ENCODE measurements around the gene IFIT3. TPM values are rescaled to one million over a fixed set of nuclear protein-coding genes. Genes with fewer than 3 reads are reported as not detected.
A peak's percentile ranks its signal among the peaks of the same experiment; 100 is the strongest.

Gene IFIT3
- total RNA-seq, 2 experiments from 2014 or later: 54.2 to 151 TPM

GRCh38 chr10:89362929-89363328 is 35.1 kb downstream of the IFIT3 start:
- Mint-ChIP-seq H3K27ac (no peak overlapping the region), H3K36me3 (peaks cover 1% of the 10 kb centered on the region), H3K27me3 (peaks cover 31% of the 10 kb centered on the region), H3K9me3 (ENCODE audit: low read depth) (no peaks in the 10 kb centered on the region), H3K4me3 (no peak overlapping the region), H3K4me1 (peaks cover 16% of the 10 kb centered on the region)
- ATAC-seq (no peak), DNase-seq (no peak)
- CTCF ChIA-PET: no interaction called here

DNA sequence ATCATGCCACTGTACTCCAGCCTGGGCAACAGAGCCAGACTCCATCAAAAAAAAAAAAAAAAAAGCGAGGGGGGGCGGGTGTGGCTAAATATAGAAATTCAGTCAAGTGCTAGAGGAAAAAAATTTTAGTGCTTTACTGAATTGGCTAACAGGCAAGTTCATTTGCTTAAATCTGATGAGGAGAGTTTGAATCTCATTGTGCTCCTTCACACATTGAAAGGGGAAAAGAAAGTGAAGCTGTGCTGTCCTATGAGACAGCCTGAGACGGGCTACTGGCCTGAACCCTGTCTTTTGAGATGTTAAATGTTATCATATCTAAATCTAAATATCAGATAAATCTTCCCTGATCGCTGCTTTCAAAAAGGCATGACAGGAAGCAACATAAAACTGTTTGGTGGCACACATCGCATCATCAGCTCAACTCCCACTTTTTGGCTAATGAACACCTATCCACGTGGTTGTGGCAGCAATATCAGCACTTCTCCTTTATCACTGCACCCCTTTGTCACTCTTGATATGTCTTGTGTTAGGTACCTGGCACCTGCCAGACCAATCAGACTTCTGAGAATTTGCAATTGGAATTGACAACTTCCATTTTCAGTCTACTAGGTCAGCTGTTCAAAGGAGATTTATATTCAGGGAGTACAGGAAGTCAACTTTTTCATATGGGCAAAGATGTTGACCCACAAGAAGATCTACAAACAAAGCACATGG is 36.1 kb downstream of the IFIT3 start:
- Mint-ChIP-seq H3K36me3 (peaks cover 1% of the 10 kb centered on the region), H3K4me3 (no peak overlapping the region), H3K4me1 (peaks cover 24% of the 10 kb centered on the region), H3K27me3 (peaks cover 24% of the 10 kb centered on the region), H3K9me3 (ENCODE audit: low read depth) (no peaks in the 10 kb centered on the region), H3K27ac (no peak overlapping the region)
- ATAC-seq (no peak), DNase-seq (no peak)
- CTCF ChIA-PET: interaction anchor here (1.1 kb wide), 1 partner anchor 15 kb away, joined by 3 read pairs; the partner anchor contains the start of gene IFIT1B

- CTCF ChIA-PET: interaction anchor here (1.1 kb wide), 1 partner anchor 14 kb away, joined by 3 read pairs; the partner anchor contains the start of gene IFIT1B
- Mint-ChIP-seq H3K4me3 (no peak overlapping the region), H3K36me3 (peaks cover 1% of the 10 kb centered on the region), H3K27ac (no peak overlapping the region), H3K4me1 (peaks cover 30% of the 10 kb centered on the region), H3K9me3 (ENCODE audit: low read depth) (no peaks in the 10 kb centered on the region), H3K27me3 (peaks cover 24% of the 10 kb centered on the region)
- no peak for ATAC-seq
- DNase-seq: no peak
Observed at GRCh38 chr10:89364531-89364930, 36.7 kb downstream of the IFIT3 start.

- Mint-ChIP-seq H3K36me3 (peaks cover 1% of the 10 kb centered on the region), H3K4me1 (peaks cover 32% of the 10 kb centered on the region), H3K4me3 (no peak overlapping the region), H3K9me3 (ENCODE audit: low read depth) (no peaks in the 10 kb centered on the region), H3K27ac (no peak overlapping the region), H3K27me3 (peaks cover 19% of the 10 kb centered on the region)
- CTCF ChIA-PET: interaction anchor here (1.1 kb wide), 1 partner anchor 10 kb away, joined by 3 read pairs; no protein-coding TSS in a partner anchor
- ATAC-seq: peak; percentile 68
- peak; percentile 43 for DNase-seq
Observed at GRCh38 chr10:89367529-89367928, 39.7 kb downstream of the IFIT3 start.

DNA sequence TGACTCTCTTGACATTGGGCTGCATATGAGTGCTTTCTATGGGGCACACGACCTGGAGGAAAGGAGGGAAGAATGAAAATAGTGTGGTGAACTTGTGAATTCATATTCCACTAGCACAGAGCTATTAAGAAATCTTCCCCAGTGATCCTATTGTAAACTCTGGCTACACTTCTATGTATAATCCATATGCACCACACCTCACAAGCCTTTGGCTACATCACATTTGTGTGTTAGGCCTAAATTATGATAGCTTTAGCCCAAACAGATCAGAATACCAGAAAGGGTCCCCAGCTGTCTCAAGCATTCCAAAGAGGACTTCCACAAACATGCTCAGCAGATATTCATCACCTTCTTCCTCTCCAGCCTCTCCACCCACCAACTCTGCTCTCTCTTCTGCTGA is 40.3 kb downstream of the IFIT3 start:
- H3K4me3 Mint-ChIP-seq: no peak overlapping the region
- H3K9me3 Mint-ChIP-seq (ENCODE audit: low read depth): no peaks in the 10 kb centered on the region
- ATAC-seq (no peak), DNase-seq (no peak)
- H3K4me1 Mint-ChIP-seq: peaks cover 32% of the 10 kb centered on the region
- no peak overlapping the region for H3K27ac Mint-ChIP-seq
- CTCF ChIA-PET: interaction anchor here (0.9 to 2.0 kb wide), 6 partner anchors 11 to 75 kb away, joined by 3 to 10 read pairs (median 3); partner anchors contain the start of genes IFIT2 and IFIT3
- peaks cover 1% of the 10 kb centered on the region for H3K36me3 Mint-ChIP-seq
- H3K27me3 Mint-ChIP-seq: peaks cover 23% of the 10 kb centered on the region

DNA sequence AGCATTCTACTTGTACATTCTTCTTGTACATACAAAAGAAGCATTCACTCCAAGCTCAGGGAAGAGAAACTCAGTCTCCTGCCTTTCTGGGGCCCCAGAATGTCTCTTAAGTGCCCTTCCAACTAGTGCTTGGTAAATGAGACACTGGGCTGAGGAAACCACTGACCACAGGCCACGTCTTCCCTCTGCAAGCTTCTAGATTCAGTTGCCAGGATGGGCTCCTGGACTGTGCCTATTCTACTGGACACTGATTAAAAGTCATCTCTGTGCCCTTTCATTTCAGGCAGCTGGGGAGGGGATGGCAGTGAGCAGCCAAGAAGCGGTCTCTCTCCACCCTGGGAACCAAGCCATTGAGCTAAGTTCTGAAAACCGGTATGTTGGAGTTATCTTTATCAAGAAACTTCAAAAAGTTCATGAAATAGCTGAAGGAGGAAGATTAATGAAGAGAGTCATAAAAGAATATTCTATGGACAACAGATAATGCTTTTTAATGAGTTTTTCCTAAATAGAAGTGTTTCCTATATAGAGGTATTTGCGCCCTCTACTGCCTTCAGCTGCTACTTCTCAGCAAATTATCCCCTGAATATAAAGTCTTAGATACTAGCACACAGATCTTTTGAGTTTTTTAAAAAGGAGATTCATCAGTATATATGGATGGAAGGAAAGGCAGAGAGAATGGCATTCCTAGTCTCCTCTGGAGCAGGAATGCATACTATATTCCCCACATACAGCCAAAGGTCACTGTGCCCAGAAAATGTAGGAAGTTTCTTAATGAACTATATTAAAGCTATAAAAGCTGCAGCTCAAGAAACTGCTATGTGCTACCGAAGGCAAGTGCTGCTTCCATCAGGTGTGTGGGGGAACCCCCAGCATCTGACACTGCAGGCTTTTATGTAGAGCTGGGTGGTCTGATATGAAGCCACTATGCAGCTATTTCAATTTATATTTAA is 41.6 kb downstream of the IFIT3 start:
- H3K4me1 Mint-ChIP-seq: peaks cover 28% of the 10 kb centered on the region
- no peak overlapping the region for H3K27ac Mint-ChIP-seq
- peak; percentile 47 for DNase-seq
- CTCF ChIA-PET: interaction anchor here (0.6 to 2.0 kb wide), 24 partner anchors 8 to 195 kb away, joined by 3 to 10 read pairs (median 3); partner anchors contain the start of genes IFIT1B, IFIT2, IFIT3 and LIPA
- peak; percentile 51 for ATAC-seq
- no peaks in the 10 kb centered on the region for H3K9me3 Mint-ChIP-seq (ENCODE audit: low read depth)
- peaks cover 1% of the 10 kb centered on the region for H3K36me3 Mint-ChIP-seq
- peaks cover 27% of the 10 kb centered on the region for H3K27me3 Mint-ChIP-seq
- H3K4me3 Mint-ChIP-seq: no peak overlapping the region

- Mint-ChIP-seq H3K36me3 (no peaks in the 10 kb centered on the region), H3K27ac (no peak overlapping the region), H3K27me3 (peaks cover 17% of the 10 kb centered on the region), H3K4me3 (no peak overlapping the region), H3K9me3 (ENCODE audit: low read depth) (no peaks in the 10 kb centered on the region), H3K4me1 (peaks cover 25% of the 10 kb centered on the region)
- CTCF ChIA-PET: interaction anchor here (1.2 to 1.3 kb wide), 2 partner anchors 15 to 110 kb away, joined by 3 read pairs; no protein-coding TSS in a partner anchor
- ATAC-seq (no peak), DNase-seq (no peak)
Observed at GRCh38 chr10:89371079-89371478, 43.3 kb downstream of the IFIT3 start.

DNA sequence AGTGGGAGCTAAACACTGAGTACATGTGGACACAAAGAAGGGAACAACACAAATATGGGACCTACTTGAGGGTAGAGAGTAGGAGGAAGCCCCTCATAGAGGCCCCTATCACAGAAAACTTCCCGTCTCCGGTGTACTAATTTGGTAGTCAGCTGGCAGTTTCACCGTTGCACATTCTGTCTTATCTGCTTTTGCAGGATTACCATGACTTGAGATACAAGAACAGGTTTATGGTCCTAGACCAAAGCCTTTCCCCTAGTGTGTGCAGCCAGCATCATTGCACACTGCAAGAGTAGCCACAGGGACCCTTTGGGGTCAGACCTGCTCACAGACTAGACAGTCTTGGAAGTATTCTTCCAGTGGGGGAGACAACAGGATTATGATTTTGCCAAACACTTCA is 44.2 kb downstream of the IFIT3 start:
- ATAC-seq (no peak), DNase-seq (no peak)
- H3K9me3 Mint-ChIP-seq (ENCODE audit: low read depth): no peaks in the 10 kb centered on the region
- no peak overlapping the region for H3K27ac Mint-ChIP-seq
- H3K4me3 Mint-ChIP-seq: no peak overlapping the region
- H3K27me3 Mint-ChIP-seq: peaks cover 22% of the 10 kb centered on the region
- H3K4me1 Mint-ChIP-seq: peaks cover 23% of the 10 kb centered on the region
- H3K36me3 Mint-ChIP-seq: no peaks in the 10 kb centered on the region
- CTCF ChIA-PET: interaction anchor here (1.3 to 1.5 kb wide), 2 partner anchors 14 to 120 kb away, joined by 3 to 4 read pairs; partner anchors contain the start of gene LIPA

GRCh38 chr10:89373916-89374711 is 46.3 kb downstream of the IFIT3 start:
- no peak overlapping the region for H3K27ac Mint-ChIP-seq
- DNase-seq (no peak), ATAC-seq (no peak)
- CTCF ChIA-PET: no interaction called here
- H3K4me1 Mint-ChIP-seq: peaks cover 6% of the 10 kb centered on the region
- H3K27me3 Mint-ChIP-seq: peaks cover 22% of the 10 kb centered on the region
- no peak overlapping the region for H3K4me3 Mint-ChIP-seq
- H3K36me3 Mint-ChIP-seq: no peaks in the 10 kb centered on the region
- no peaks in the 10 kb centered on the region for H3K9me3 Mint-ChIP-seq (ENCODE audit: low read depth)

DNA sequence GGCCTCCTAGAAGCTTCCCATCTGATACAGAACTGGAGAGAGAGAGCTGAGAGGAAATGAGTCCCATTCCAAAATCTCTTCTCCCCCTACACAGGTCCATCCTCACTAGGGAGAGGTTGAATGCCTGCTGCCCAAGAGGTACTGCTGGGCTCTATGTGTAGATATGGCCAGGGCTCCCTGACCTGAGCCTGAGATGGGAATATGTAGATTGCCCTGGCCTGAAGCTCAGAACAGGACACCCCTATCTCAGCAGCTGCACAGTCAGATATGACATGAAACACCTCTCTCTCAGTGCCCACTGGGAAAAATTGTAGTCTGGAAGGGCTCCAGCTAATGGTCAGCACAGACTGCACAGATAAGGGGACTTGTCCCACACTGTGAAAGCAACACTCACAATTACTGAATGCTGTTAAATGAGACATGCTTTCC is 46.9 kb downstream of the IFIT3 start:
- DNase-seq: no peak
- peaks cover 19% of the 10 kb centered on the region for H3K27me3 Mint-ChIP-seq
- no peaks in the 10 kb centered on the region for H3K4me1 Mint-ChIP-seq
- CTCF ChIA-PET: no interaction called here
- H3K36me3 Mint-ChIP-seq: no peaks in the 10 kb centered on the region
- no peak overlapping the region for H3K27ac Mint-ChIP-seq
- no peak for ATAC-seq
- H3K9me3 Mint-ChIP-seq (ENCODE audit: low read depth): no peaks in the 10 kb centered on the region
- no peak overlapping the region for H3K4me3 Mint-ChIP-seq

- Mint-ChIP-seq H3K27me3 (peaks cover 11% of the 10 kb centered on the region), H3K4me1 (peaks cover 5% of the 10 kb centered on the region), H3K36me3 (no peaks in the 10 kb centered on the region), H3K4me3 (no peak within 1 kb of the TSS), H3K27ac (no peak within 1 kb of the TSS), H3K9me3 (ENCODE audit: low read depth) (no peaks in the 10 kb centered on the region)
- ATAC-seq: no peak
- DNase-seq: no peak
- CTCF ChIA-PET: interaction anchor here (1.5 to 1.6 kb wide), 3 partner anchors 9 to 14 kb away, joined by 3 to 5 read pairs (median 5); no protein-coding TSS in a partner anchor
Observed at GRCh38 chr10:89377705-89378637, 50.2 kb downstream of the IFIT3 start, which contains the start of gene IFIT1B. IFIT1B (plus strand) TSS chr10:89378056; CDS start chr10:89378136, 80 bp downstream.

DNA sequence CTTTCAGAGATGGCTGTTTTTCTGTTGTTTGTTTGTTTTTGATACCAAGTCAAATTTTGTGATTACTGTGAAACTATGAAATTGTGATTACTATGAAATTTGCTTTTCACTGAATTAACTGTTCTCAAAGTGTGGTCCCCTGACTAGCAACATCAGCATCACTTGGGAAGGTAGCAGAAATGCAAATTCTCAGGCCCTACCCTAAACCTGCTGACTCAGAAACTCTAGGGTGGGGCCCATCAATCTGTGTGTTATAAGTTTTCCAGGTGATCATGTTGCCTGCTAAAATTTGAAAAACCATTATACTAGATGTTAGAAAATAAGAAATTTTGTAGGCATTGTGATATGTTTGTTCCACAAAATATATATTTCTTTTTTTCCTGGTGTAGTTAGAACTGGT is 51.3 kb downstream of the IFIT3 start:
- Mint-ChIP-seq H3K27me3 (peaks cover 16% of the 10 kb centered on the region), H3K4me1 (peaks cover 6% of the 10 kb centered on the region), H3K4me3 (no peak overlapping the region), H3K27ac (no peak overlapping the region), H3K9me3 (ENCODE audit: low read depth) (no peaks in the 10 kb centered on the region), H3K36me3 (no peaks in the 10 kb centered on the region)
- CTCF ChIA-PET: interaction anchor here (0.7 to 1.5 kb wide), 2 partner anchors 10 to 15 kb away, joined by 3 read pairs; no protein-coding TSS in a partner anchor
- ATAC-seq (no peak), DNase-seq (no peak)

All from activated CD8-positive, alpha-beta memory T cell treated with anti-CD3 and anti-CD28 coated beads, Interleukin-2, amount 10 ng/mL, durations not matched to agents 7 days and 5 days (primary cell).